ENCODE data around the gene DAGLB.

Gene DAGLB

DNA sequence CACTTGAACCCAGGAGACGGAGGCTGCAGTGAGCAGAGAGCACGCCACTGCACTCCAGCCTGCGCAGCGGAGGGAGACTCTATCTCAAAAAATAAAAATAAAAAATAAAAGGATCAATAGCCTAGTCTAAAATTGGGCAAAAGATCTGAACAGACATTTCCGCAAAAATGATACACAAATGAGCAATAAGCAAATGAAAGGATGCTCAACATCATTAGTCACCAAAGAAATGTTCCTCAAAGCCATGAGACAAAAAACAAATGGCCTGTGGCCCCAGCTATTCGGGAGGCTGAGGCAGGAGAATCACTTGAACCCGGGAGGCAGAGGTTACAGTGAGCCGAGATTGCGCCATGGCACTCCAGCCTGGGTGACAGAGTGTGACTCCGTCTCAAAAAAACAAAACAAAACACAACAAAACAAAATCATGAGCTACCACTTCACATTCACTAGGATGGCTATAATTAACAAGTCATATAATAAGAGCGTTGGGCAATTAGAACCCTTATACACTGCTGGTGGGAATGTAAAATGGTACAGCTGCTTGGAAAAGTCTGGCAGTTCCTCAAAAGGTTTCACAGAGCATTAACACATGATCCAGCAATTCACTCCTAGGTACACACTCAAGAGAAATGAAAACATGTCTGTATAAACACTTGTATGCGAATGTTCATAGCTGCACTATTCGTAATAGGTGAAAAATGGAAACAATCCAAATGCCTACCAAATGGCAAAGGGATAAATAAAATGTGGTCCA is 3.1 kb downstream of the DAGLB start:
- Mint-ChIP-seq H3K4me1 (peaks cover 64% of the 10 kb centered on the region), H3K4me3 (peak overlapping the region in 1 of 2 donors; percentile 23), H3K27me3 (no peaks in the 10 kb centered on the region), H3K27ac (peak overlapping the region in 1 of 2 donors; percentile 59), H3K9me3 (no peaks in the 10 kb centered on the region)
- ATAC-seq (no peak), DNase-seq (no peak)

DNA sequence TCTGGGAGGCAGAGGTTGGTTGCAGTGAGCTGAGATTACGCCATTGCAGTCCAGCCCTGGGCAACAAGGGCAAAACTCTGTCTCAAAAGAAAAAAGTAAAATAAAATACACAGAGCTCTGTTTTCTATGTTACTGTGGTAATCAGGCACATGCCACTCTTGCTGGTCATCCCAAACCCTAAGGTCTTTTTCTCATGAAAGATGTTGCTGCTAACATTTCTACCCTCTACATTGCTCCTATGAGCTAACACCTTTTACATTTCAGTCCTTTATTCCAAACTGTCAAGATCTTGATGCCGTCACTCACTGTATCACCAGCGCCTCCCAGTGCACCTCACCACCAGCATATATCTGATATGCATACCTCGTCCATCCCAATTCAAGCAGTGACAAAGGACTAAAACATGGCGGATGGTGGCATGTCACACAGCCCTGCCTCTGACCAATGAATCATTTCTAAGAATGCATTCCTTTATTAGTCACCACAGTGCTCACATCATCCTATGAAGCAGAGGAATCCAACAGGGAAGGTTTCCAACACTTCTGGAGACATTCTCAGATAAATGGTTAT is 4.3 kb downstream of the DAGLB start:
- no peak for ATAC-seq
- Mint-ChIP-seq H3K27ac (peak overlapping the region in 1 of 2 donors; percentile 6), H3K27me3 (no peaks in the 10 kb centered on the region), H3K9me3 (no peaks in the 10 kb centered on the region), H3K4me1 (peaks cover 70% of the 10 kb centered on the region), H3K4me3 (no peak overlapping the region)
- DNase-seq: no peak

DNA sequence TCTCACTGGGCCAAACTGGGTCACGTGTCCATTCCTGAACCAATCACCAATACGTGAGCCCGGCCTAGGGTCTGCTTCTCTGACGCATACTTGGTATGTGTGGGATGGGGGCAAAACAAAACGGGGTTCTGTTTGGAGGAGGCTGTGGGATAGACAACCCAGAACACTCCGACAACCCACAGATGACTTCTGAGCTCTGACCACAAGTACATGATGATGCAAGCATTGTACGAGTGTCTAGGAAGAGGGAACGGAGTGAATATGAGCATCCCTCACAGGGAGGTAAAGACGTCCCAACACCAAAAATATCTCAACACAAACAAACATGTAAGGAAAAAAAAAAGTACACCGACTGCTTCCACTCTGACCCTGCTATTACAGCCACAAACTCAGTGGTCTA is 5.6 kb downstream of the DAGLB start:
- Mint-ChIP-seq H3K4me1 (peaks cover 72% of the 10 kb centered on the region), H3K27ac (peak overlapping the region; percentile 30 to 47), H3K4me3 (peak overlapping the region; percentile 25 to 55), H3K27me3 (no peaks in the 10 kb centered on the region), H3K9me3 (no peaks in the 10 kb centered on the region)
- DNase-seq (peak in 1 of 2 donors; percentile 19), ATAC-seq (peak; percentile 61)

DNA sequence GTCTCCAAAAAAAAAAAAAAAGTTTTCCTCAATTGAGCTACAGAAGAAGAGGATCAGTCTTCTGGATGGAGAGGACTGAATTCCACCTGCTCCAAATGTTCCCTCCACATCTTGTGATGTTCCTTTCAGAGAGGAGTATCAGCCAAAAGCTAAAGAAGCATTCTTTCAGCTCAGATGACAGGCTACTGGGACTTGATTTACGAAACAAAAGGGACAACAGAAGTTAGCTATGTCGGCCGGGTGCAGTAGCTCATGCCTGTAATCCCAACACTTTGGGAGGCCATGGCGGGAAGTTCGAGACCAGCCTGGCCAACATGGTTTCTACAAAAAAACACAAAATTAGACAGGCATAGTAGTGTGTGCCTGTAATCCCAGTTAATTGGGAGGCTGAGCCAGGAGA is 7.4 kb downstream of the DAGLB start:
- DNase-seq: no peak
- H3K4me3 Mint-ChIP-seq: no peak overlapping the region
- peaks cover 72% of the 10 kb centered on the region for H3K4me1 Mint-ChIP-seq
- H3K27ac Mint-ChIP-seq: no peak overlapping the region
- no peak for ATAC-seq
- no peaks in the 10 kb centered on the region for H3K9me3 Mint-ChIP-seq
- no peaks in the 10 kb centered on the region for H3K27me3 Mint-ChIP-seq

DNA sequence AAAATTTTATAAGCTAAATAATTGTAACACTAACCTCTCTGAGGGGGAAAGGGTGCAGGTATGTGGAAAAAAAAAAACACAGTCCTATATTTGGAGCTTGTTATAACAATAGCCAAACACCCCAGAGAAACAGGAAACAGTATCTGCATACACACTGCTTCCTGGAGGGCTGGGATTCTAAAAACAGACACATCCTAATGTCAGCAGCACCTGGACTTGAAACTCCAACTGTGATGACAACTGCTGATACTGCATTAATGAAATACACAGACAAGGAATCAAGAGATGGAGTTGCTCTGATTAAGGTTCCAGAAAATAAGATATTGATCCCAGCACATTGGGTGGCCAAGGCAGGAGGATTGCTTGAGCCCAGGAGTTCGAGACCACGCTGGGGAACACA is 9.3 kb downstream of the DAGLB start:
- Mint-ChIP-seq H3K4me3 (peak overlapping the region; percentile 10 to 39), H3K9me3 (no peaks in the 10 kb centered on the region), H3K27ac (peak overlapping the region; percentile 55 to 66), H3K27me3 (no peaks in the 10 kb centered on the region), H3K4me1 (peaks cover 56% of the 10 kb centered on the region)
- DNase-seq (no peak), ATAC-seq (no peak)

DNA sequence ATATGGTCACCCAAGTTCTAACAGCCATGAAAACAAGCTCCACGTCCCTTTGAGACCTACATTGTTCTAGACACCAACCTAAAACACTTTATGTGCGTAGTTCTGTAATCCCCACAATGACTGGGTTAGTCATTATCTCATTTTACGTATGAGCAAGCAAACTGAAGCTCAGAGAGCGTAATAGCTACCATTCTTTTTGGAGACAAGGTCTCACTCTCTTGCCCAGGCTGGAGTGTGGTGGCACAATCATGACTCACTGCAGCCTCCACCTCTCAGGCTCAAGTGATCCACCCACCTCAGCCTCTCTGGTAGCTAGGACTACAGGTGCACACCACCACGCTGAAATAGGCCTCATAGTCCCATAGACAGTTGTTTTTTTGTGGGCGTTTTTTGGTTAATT is 10.5 kb downstream of the DAGLB start:
- H3K4me1 Mint-ChIP-seq: peaks cover 49% of the 10 kb centered on the region
- no peak overlapping the region for H3K27ac Mint-ChIP-seq
- H3K4me3 Mint-ChIP-seq: no peak overlapping the region
- DNase-seq: peak in 1 of 2 donors; percentile 36
- no peaks in the 10 kb centered on the region for H3K27me3 Mint-ChIP-seq
- ATAC-seq: peak; percentile 50
- H3K9me3 Mint-ChIP-seq: no peaks in the 10 kb centered on the region

DNA sequence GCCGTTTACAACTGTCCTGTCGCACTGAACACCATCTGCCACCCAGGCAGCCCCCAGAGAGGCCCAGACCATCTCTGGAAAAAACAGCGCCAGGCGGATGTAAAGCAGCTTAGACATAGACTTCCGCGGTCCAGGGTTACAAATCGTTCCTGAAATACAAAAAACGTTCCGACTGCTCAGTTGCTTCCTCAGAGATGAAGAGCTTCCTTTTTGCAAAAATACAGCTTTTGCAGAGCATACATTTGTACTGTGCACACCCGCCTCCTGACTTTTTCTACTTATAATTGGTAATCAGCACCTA is 11.4 kb downstream of the DAGLB start:
- Mint-ChIP-seq H3K4me1 (peaks cover 41% of the 10 kb centered on the region), H3K9me3 (no peaks in the 10 kb centered on the region)

DNA sequence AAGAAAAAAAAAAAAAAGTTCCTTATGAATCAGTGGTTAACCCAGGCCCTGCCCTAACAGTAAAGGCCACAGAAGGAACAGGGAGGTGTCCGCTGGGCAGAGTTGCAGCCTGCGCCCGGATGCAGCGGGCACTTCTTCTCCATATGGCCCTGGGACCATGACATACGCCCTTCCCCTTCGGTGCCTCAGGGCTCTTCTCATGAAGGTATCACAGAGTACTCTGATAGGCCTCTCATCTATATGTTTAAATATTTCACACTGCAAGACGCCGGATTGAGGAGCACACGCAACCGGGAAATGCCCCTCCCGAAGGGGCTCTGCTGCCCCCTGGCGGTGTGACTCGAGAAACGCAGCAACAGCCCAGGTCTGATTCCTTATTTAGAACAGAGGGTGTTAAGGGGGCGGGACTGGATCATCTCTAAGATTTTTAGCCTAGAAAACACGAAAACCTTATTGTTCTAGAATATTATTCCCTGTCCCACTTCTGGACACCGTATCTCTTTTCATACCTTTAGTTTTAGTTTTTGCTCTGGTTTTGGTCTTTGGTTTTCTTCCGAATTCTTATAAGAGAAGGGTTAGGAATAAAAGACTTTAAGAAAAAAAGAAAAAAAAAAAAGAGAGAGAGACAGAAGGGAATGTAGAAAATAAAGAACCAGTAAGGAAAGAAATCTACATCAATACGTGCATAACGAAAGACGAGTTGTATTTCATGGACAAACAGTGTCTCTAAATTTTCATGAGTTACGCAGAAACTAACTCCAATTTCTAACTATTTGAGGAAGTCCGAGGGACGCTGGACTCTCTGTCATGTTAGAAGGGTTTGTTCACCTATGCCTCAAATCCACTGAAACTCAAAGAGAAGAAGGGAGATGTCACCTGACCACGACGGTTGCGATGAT is 12.0 kb downstream of the DAGLB start:
- H3K4me3 Mint-ChIP-seq: peak overlapping the region; percentile 76 to 78
- peaks cover 38% of the 10 kb centered on the region for H3K4me1 Mint-ChIP-seq
- DNase-seq: peak; percentile 85 to 89
- H3K27ac Mint-ChIP-seq: peak overlapping the region; percentile 78 to 90
- ATAC-seq: peak; percentile 91
- no peaks in the 10 kb centered on the region for H3K27me3 Mint-ChIP-seq
- H3K9me3 Mint-ChIP-seq: no peaks in the 10 kb centered on the region

More for the DNA sequence above, 11.4 kb downstream of the DAGLB start:
- no peaks in the 10 kb centered on the region for H3K27me3 Mint-ChIP-seq
- H3K4me3 Mint-ChIP-seq: peak overlapping the region; percentile 76 to 78
- H3K27ac Mint-ChIP-seq: peak overlapping the region; percentile 69 to 90
- ATAC-seq (peak; percentile 71), DNase-seq (peak; percentile 28 to 58)

DNA sequence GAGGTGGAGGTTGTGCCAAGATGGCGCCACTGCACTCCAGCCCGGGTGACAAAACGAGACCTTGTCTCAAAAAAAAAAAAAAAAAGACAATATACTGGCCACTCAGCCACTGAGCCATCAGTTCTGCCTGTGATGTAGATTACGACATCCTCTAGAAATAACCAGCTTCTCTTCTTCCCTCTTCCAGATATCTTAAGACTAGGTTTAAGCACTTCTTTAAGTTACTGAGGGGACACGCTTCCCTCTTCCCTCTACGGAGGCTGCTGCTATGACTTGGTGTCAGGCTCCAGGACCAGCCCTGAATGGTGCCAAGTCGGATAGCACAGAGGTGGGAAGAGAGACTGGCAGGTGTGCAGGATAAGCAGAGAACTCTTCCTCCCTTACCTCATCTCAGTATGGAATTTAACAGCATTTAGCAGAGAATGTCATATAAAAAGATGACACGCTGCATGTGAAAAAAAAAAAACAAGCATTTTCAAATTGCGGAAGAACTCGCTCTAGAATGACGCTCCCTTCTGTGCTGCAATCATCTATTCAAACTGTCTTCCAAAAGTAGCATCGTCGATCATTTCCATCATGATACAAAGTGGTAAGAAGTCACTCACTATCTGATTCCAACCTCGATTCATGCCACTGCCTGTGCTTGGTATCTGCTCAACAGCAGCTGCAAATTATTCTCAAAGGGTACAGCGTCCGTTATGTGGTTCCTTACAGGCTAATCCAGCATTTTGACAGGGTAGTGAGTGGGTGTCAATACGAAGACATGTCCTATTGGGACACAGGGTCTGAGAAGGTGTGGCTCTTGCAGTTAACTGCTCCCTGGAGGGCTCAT is 13.8 kb downstream of the DAGLB start:
- no peaks in the 10 kb centered on the region for H3K9me3 Mint-ChIP-seq
- peaks cover 26% of the 10 kb centered on the region for H3K4me1 Mint-ChIP-seq
- ATAC-seq (no peak), DNase-seq (no peak)
- no peak overlapping the region for H3K4me3 Mint-ChIP-seq
- no peaks in the 10 kb centered on the region for H3K27me3 Mint-ChIP-seq
- no peak overlapping the region for H3K27ac Mint-ChIP-seq

DNA sequence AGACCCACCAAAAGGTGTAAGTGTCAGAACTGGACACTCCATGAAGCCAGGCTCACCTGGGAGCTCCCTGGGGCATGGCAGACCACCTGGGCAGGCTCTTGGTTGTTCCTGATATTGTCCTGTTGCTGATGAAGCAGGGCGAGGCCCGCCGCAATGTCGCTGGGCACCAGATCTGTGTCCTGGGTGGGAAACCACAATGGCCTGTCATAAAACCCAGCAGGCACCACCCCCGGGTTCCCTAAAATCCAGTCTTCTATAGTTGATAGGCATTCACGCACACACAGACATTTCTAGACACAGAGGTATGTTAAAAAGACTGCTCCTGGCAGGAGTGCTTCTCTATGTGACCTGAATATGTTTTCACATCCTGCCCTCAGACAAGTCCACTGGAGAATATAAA is 15.0 kb downstream of the DAGLB start:
- DNase-seq (no peak), ATAC-seq (no peak)
- no peaks in the 10 kb centered on the region for H3K9me3 Mint-ChIP-seq
- H3K27ac Mint-ChIP-seq: no peak overlapping the region
- H3K4me1 Mint-ChIP-seq: peaks cover 18% of the 10 kb centered on the region
- H3K27me3 Mint-ChIP-seq: no peaks in the 10 kb centered on the region
- H3K4me3 Mint-ChIP-seq: no peak overlapping the region

DNA sequence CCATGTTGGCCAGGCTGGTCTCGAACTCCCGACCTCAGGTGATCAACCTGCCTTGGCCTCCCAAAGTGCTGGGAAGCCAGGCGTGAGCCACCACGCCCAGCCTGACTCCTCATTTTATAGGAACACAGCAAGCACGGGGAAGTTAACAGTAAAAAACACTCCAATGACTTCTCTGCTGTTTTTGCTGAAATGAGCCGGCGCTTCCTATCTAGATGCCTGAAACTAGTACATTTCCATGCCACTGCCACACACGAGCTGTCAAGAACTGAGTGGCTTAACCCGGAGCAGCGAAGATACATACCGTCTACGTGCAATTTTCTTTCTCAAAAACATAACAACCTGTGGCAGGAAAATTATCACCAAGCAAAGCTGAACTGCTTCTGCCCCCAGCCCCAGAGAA is 16.8 kb downstream of the DAGLB start:
- no peaks in the 10 kb centered on the region for H3K9me3 Mint-ChIP-seq
- ATAC-seq (no peak), DNase-seq (no peak)
- H3K4me1 Mint-ChIP-seq: peaks cover 8% of the 10 kb centered on the region
- H3K27me3 Mint-ChIP-seq: no peaks in the 10 kb centered on the region
- H3K4me3 Mint-ChIP-seq: no peak overlapping the region
- no peak overlapping the region for H3K27ac Mint-ChIP-seq

DNA sequence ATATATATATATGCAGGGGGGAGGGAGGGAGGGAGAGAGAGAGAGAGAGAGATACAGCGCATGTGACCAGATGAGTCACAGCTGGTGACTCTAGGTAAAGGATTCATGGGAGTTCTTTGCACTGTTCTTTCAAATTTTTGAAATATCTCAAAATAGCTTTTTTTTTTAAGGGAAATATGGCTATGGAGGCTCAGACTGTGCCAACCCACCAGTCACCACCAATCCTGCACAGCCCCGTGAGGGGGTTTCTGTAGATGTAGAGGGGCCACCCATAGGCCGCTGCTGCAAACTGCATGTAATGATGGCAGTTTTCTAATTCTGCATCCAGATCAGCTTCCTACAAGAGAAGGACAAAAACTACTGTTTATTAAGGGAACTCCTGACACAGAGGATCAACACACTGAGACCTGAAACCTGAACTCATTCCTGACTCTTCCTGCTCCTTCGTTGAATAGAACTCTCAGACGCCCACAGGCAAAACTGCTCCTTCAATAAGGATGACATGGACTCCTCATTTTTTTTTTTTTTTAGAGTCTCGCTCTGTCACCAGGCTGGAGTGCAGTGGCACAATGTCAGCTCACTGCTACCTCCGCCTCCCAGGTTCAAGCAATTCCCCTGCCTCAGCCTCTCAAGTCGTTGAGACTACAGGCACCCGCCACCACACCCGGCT is 17.3 kb downstream of the DAGLB start:
- no peaks in the 10 kb centered on the region for H3K27me3 Mint-ChIP-seq
- no peak overlapping the region for H3K27ac Mint-ChIP-seq
- no peak overlapping the region for H3K4me3 Mint-ChIP-seq
- H3K4me1 Mint-ChIP-seq: peaks cover 2% of the 10 kb centered on the region
- H3K9me3 Mint-ChIP-seq: no peaks in the 10 kb centered on the region
- ATAC-seq (peak; percentile 75), DNase-seq (no peak)

DNA sequence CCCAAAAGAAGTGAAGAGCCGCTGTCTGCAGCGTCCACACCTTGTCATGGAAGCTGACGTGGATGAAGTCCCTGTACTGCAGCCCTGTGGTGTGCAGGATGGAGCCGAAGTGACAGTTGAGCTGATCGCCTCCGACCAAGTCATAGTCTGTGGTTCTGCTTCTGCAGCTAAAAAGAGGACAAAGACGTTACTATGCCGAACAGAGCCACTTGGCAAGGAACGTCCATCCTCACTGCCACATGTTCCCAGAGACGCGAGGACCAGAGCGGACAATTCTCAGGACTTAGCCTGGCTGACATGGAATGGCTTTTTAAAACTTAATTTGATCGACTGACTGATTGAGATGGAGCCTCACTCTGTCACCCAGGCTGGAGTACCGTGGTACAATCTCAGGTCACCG is 21.8 kb downstream of the DAGLB start:
- no peaks in the 10 kb centered on the region for H3K27me3 Mint-ChIP-seq
- ATAC-seq: no peak
- no peak overlapping the region for H3K4me3 Mint-ChIP-seq
- H3K27ac Mint-ChIP-seq: peak overlapping the region in 1 of 2 donors; percentile 44
- DNase-seq: no peak
- no peaks in the 10 kb centered on the region for H3K9me3 Mint-ChIP-seq
- no peaks in the 10 kb centered on the region for H3K4me1 Mint-ChIP-seq

DNA sequence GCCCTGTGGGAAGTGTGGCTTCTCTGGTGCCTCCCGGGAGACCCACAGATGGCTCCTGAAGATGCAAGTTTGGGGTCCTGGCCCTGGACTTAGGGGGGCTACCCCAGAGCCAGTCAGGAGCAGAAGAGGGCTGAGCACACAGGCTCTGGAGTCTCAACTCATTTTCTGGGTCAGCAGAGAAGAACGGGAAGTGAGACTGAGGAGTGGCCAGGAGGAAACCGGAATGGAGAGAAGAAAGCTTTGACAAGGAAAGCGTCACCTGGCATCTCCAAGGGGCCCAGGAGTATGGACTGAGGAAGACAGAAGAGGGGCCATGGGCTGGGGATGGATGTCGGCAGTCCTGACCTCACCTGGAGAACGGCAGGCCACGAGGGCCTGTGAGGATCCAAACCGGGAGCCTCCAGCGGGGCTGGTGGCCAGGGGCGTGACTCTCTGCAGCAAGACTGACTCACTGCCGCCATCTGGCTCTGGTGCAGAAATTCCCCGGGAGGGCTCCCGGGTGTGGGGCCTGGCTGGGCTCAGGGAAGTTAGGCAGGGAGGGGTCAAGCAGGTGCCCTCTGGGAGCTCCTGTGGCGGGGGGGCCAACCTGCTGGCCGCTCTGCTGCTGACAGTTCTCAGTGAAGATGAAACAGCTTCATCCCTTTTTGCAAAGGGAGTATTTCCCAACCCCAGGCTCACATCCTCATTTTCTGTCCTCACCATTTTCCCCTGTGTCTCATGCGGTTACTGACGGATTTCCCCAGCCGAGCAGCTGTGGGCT is 23.6 kb downstream of the DAGLB start:
- H3K27me3 Mint-ChIP-seq: no peaks in the 10 kb centered on the region
- H3K9me3 Mint-ChIP-seq: no peaks in the 10 kb centered on the region
- DNase-seq: no peak
- peak; percentile 14 for ATAC-seq
- H3K4me3 Mint-ChIP-seq: no peak overlapping the region
- H3K4me1 Mint-ChIP-seq: no peaks in the 10 kb centered on the region
- H3K27ac Mint-ChIP-seq: peak overlapping the region; percentile 5 to 65
